OCI-LY3 (cell line): ENCODE results near the gene A3GALT2.

Experiments used
- H2AFZ ChIP-seq: fragments of 200-600, 300-600 bp; shearing (Covaris generic); 2 replicates; pipeline ENCODE4 v1.6.0; 2014; ENCODE audit warnings: antibody characterized with exemption, low read depth, low read length
- H3K27ac ChIP-seq: fragments of 200-600, 300-600 bp; sonication (generic); 2 replicates; pipeline ENCODE4 v1.5.1; 2014; ENCODE audit warnings: mild to moderate bottlenecking, low read length, moderate library complexity, mixed read lengths
- H3K27me3 ChIP-seq: fragments of 200-600, 300-600 bp; sonication (generic); 2 replicates; pipeline ENCODE4 v1.6.1; 2014; ENCODE audit warnings: low read depth, low read length, mixed read lengths
- H3K36me3 ChIP-seq: fragments of 200-600, 300-600 bp; sonication (generic); replicated peaks from 2 replicates; pipeline ENCODE3; 2014; ENCODE audit warnings: low read depth, low read length, mixed read lengths
- H3K4me1 ChIP-seq: fragments of 300-600, 200-600 bp; sonication (generic); 2 replicates; pipeline ENCODE4 v1.6.1; 2014; ENCODE audit warnings: low read length, mixed read lengths
- H3K4me2 ChIP-seq: fragments of 200-600, 300-600 bp; sonication (generic); 2 replicates; pipeline ENCODE4 v1.6.1; 2014; ENCODE audit warnings: low read length, mixed read lengths
- H3K4me3 ChIP-seq: fragments of 300-600, 200-600 bp; sonication (generic); 2 replicates; pipeline ENCODE4 v1.5.1; 2014; ENCODE audit warnings: antibody characterized with exemption, mild to moderate bottlenecking, low read length, moderate library complexity
- H3K79me2 ChIP-seq: fragments of 300-600, 200-600 bp; shearing (Covaris generic); 2 replicates; pipeline ENCODE4 v1.6.1; 2014; ENCODE audit warnings: mild to moderate bottlenecking, low read length, mixed read lengths
- H3K9ac ChIP-seq: fragments of 300-600, 200-600 bp; shearing (Covaris generic); 2 replicates; pipeline ENCODE4 v1.6.0; 2014; ENCODE audit warnings: mild to moderate bottlenecking, low read length, moderate library complexity
- H3K9me3 ChIP-seq: fragments of 200-600, 300-600 bp; shearing (Covaris generic); 2 replicates; pipeline ENCODE4 v1.6.1; 2014; ENCODE audit warnings: low read length, mixed read lengths; ENCODE audit not compliant: insufficient read depth
- H4K20me1 ChIP-seq: fragments of 200-600, 300-600 bp; sonication (generic); 2 replicates; pipeline ENCODE4 v1.6.1; 2016; ENCODE audit warnings: low read length, mixed read lengths; ENCODE audit not compliant: insufficient read depth
- CTCF ChIP-seq: fragments of 200-600, 300-600 bp; sonication (generic); IDR thresholded peaks from 2 replicates; pipeline ENCODE4 v1.5.1; 2014; ENCODE audit warnings: antibody characterized with exemption, low read length, low read depth
- EZH2phosphoT487 ChIP-seq: fragments of 200-600 bp; shearing (Covaris generic); IDR thresholded peaks from 2 replicates; pipeline ENCODE4 v1.6.1; 2018; ENCODE audit warnings: antibody characterized with exemption, mixed run types, low read depth

Gene A3GALT2

GRCh38 chr1:33277488-33278084 is 43.3 kb downstream of the A3GALT2 start:
- no peak overlapping the region for H3K4me2 ChIP-seq
- no peak for TF ChIP-seq EZH2phosphoT487
- TF ChIP-seq CTCF: no peak
- no peaks in the 10 kb centered on the region for H3K9me3 ChIP-seq
- no peaks in the 10 kb centered on the region for H3K27me3 ChIP-seq
- H2AFZ ChIP-seq: no peak overlapping the region
- H4K20me1 ChIP-seq: peaks cover 16% of the 10 kb centered on the region; the same call in 1 of the 2 replicates
- no peaks in the 10 kb centered on the region for H3K79me2 ChIP-seq
- no peak overlapping the region for H3K4me3 ChIP-seq
- peaks cover 21% of the 10 kb centered on the region for H3K4me1 ChIP-seq
- H3K27ac ChIP-seq: no peak overlapping the region
- H3K9ac ChIP-seq: no peak overlapping the region
- H3K36me3 ChIP-seq: peaks cover 3% of the 10 kb centered on the region

GRCh38 chr1:33276573-33277298 is 44.2 kb downstream of the A3GALT2 start:
- TF ChIP-seq CTCF: no peak
- no peak for TF ChIP-seq EZH2phosphoT487
- Histone ChIP-seq H3K27me3 (no peaks in the 10 kb centered on the region), H3K27ac (no peak overlapping the region), H2AFZ (no peak overlapping the region), H3K79me2 (no peaks in the 10 kb centered on the region), H3K4me3 (no peak overlapping the region), H3K9ac (no peak overlapping the region), H3K9me3 (no peaks in the 10 kb centered on the region), H4K20me1 (peaks cover 18% of the 10 kb centered on the region; the same call in 1 of the 2 replicates), H3K4me2 (no peak overlapping the region), H3K36me3 (no peaks in the 10 kb centered on the region), H3K4me1 (peaks cover 21% of the 10 kb centered on the region)

GRCh38 chr1:33275706-33276572 is 45.0 kb downstream of the A3GALT2 start:
- Histone ChIP-seq H3K9me3 (no peaks in the 10 kb centered on the region), H2AFZ (no peak overlapping the region), H3K27ac (no peak overlapping the region), H3K9ac (no peak overlapping the region), H3K4me2 (no peak overlapping the region), H4K20me1 (peaks cover 18% of the 10 kb centered on the region; the same call in 1 of the 2 replicates), H3K79me2 (no peaks in the 10 kb centered on the region), H3K36me3 (no peaks in the 10 kb centered on the region), H3K27me3 (no peaks in the 10 kb centered on the region), H3K4me1 (peaks cover 21% of the 10 kb centered on the region), H3K4me3 (no peak overlapping the region)
- TF ChIP-seq CTCF (no peak), EZH2phosphoT487 (no peak)

GRCh38 chr1:33275195-33275594 is 45.7 kb downstream of the A3GALT2 start:
- no peaks in the 10 kb centered on the region for H3K27me3 ChIP-seq
- no peak overlapping the region for H3K4me2 ChIP-seq
- no peak overlapping the region for H3K27ac ChIP-seq
- H3K9ac ChIP-seq: no peak overlapping the region
- peaks cover 18% of the 10 kb centered on the region; the same call in 1 of the 2 replicates for H4K20me1 ChIP-seq
- no peaks in the 10 kb centered on the region for H3K9me3 ChIP-seq
- no peak for TF ChIP-seq EZH2phosphoT487
- no peaks in the 10 kb centered on the region for H3K79me2 ChIP-seq
- H3K4me1 ChIP-seq: peaks cover 21% of the 10 kb centered on the region
- H3K36me3 ChIP-seq: no peaks in the 10 kb centered on the region
- H2AFZ ChIP-seq: no peak overlapping the region
- no peak overlapping the region for H3K4me3 ChIP-seq
